GM10266 (cell line): ENCODE measurements around the gene NAPG.
"Not testable (repeated sequence)": the region's sequence is repeated elsewhere in the genome, so short reads cannot be mapped to it uniquely, and the experiment has no call there.

ENCODE experiments used
- DNase-seq: peaks from one replicate; pipeline ENCODE4 v3.0.0; 2012; ENCODE audit errors: extremely low spot score
- CTCF ChIP-seq: IDR thresholded peaks from 2 replicates; pipeline ENCODE4 v1.5.1; 2012; ENCODE audit warnings: mild to moderate bottlenecking, low read depth; ENCODE audit not compliant: control insufficient read depth, insufficient read depth; ENCODE audit errors: missing control alignments

NAPG gene

GRCh38 chr18:10495936-10496335, 29.9 kb upstream of the NAPG start:
- DNase-seq: no peak
- no peak for TF ChIP-seq CTCF

- no peak for TF ChIP-seq CTCF
- no peak for DNase-seq
Measured at GRCh38 chr18:10497206-10497749, 28.5 kb upstream of the NAPG start.

- no peak for DNase-seq
- no peak for TF ChIP-seq CTCF
Measured at GRCh38 chr18:10499230-10499629, 26.6 kb upstream of the NAPG start.

DNA sequence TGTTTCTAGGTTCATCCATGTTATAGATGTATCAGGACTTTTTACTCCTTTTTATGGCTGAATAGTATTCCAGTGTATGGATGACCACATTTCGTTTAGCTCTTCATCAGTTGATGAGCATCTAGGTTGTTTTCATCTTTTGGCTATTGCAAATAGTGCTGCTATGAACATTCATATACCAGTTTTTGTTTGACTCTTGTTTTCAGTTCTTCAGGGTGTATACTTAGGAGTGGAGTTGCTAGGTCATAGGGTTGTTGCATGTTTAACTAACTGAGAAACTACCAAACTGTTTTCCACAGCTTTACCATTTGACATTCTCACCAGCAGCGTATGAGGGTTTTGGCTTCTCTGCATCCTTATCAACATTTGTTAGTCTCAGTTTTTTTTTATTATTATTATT, 25.8 kb upstream of the NAPG start:
- TF ChIP-seq CTCF: no peak
- DNase-seq: no peak

GRCh38 chr18:10504723-10505122, 21.1 kb upstream of the NAPG start:
- no peak for TF ChIP-seq CTCF
- no peak for DNase-seq

- DNase-seq: not testable (repeated sequence)
Measured at GRCh38 chr18:10505892-10506291, 19.9 kb upstream of the NAPG start.

GRCh38 chr18:10508591-10508990, 17.2 kb upstream of the NAPG start:
- DNase-seq: no peak
- TF ChIP-seq CTCF: no peak

GRCh38 chr18:10511236-10511635, 14.6 kb upstream of the NAPG start:
- no peak for DNase-seq
- no peak for TF ChIP-seq CTCF
